ENCODE measurements around the gene CD164L2.

- TF ChIP-seq, protein P1, sequence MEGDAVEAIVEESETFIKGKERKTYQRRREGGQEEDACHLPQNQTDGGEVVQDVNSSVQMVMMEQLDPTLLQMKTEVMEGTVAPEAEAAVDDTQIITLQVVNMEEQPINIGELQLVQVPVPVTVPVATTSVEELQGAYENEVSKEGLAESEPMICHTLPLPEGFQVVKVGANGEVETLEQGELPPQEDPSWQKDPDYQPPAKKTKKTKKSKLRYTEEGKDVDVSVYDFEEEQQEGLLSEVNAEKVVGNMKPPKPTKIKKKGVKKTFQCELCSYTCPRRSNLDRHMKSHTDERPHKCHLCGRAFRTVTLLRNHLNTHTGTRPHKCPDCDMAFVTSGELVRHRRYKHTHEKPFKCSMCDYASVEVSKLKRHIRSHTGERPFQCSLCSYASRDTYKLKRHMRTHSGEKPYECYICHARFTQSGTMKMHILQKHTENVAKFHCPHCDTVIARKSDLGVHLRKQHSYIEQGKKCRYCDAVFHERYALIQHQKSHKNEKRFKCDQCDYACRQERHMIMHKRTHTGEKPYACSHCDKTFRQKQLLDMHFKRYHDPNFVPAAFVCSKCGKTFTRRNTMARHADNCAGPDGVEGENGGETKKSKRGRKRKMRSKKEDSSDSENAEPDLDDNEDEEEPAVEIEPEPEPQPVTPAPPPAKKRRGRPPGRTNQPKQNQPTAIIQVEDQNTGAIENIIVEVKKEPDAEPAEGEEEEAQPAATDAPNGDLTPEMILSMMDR (IDR thresholded peaks at IDR 0.05; ENCODE audit: insufficient read depth, low read depth, low read length): no peak
- no peak for TF ChIP-seq EZH2 (IDR thresholded peaks at IDR 0.05; ENCODE audit: insufficient read depth, low read length)
Observed at GRCh38 chr1:27392096-27392777, 9.1 kb upstream of the CD164L2 start, which contains the start of gene GPR3.

Data from astrocyte (in vitro differentiated cells and primary cell).